Medulla oblongata (tissue), 1 donor: ENCODE results near the gene HOXA3.
A peak's percentile ranks its signal among the peaks of the same experiment; 100 is the strongest.

ENCODE experiments used
- DNase-seq: peaks from one replicate; pipeline ENCODE4 v3.0.0-alpha.2; 2015; ENCODE audit errors: extremely low spot score

The HOXA3 gene

GRCh38 chr7:27155816-27156507, 3.6 kb upstream of the HOXA3 start:
- peak; percentile 40 for DNase-seq

GRCh38 chr7:27154901-27155815, 2.8 kb upstream of the HOXA3 start:
- no peak for DNase-seq

- DNase-seq = no peak
Measured at GRCh38 chr7:27154369-27154768, 2.0 kb upstream of the HOXA3 start.

DNA sequence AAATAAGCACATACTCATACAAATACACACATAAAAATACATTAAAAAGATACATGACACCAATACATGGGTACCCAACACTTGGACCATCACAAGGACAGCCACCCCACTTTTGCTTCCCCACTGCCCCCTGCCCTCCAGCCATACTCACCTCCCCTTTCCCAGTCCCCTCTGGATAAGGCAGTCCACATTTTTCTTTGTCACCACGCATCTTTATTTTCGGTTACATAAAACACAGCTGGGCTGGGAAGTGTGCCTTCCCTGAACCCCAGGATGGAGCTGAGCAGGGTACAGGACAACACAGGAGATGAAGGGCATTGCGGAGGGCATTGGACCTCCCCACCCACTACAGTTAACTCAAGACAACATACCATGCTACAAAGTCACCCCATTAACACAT, 1.1 kb upstream of the HOXA3 start:
- no peak for DNase-seq

GRCh38 chr7:27152816-27153442, 546 bp upstream of the HOXA3 start:
- DNase-seq = no peak

- no peak for DNase-seq
Measured at GRCh38 chr7:27151341-27151930, 947 bp downstream of the HOXA3 start.

DNA sequence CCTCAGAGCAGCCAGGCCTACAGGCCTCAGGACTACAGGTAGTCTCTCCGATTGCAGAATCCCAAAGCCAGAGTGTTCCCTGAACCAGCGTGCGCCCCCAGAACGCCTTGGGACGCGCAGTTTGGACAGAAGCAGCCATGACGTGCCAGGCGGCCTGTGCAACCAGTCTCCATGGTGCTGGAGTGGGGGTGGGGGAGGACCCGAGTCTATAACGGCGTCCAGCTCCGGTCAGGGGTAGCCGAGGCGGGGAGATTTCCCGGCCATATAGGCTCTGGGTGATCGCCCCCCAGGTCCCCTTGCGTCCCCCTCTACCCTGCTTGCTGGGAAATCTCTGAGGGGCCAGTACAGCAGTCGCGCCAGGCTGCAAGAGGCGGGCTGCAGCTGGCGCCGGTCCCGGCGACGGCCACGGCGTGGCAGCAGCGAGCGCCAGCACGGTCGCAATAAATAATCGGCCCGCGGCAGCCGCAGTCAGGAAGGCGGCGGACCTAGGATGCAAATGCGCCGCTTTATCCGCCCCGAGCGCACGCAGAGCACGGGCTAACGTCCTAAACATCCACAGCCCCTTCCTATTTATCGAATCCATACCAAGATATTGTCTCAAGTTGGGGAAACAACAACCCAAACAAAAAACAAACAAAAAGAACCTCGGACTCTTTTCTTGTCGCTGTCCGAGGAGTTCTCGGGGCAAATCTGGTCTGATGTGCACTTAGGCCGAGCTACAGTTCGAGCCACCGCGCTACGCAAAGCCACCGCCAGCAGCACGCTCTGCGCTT, 1.6 kb downstream of the HOXA3 start:
- DNase-seq = peak; percentile 84

- no peak for DNase-seq
Measured at GRCh38 chr7:27149842-27150567, 2.4 kb downstream of the HOXA3 start.

DNA sequence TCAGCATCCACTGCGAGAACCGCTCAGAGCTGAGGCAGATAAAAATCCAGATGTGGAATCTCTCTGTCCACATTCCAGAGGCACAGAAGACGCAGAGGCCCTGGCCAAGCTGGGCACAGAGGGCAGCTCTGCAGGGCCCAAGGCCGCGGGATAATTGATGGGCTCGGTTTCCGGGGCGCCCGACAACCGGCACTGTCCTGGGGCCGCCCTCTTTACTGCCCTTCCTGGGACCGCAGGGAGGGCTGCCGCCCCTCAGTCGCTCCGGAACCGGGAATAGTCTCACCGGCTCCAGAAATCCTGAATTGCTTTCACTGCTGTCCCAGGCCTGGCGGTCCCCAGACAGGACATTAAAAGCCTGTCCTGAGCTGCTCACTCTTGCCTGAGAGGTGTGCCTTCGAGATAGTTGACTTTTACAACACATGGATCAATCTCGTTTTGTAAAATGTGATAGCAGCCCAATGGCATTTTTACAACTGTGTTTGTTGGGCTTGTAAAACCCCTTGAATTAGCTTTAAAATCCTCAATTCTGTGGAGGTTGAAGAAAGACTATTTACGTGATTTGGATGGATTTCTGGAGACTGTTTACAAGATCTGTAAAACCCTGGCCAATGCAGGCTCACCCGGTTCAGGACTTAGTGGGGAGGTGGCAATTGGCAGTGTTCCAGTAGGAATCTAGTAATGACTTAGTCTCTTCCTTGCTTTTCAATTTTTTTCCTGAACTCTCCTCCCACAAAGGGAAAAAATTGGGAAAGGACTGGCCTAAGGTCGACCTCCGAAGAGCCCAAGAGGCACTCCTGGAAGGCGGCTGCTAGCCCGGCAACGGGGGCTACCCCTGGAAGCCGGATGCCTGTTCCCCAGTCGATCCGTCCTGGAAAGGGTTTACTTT, 3.4 kb downstream of the HOXA3 start:
- DNase-seq = no peak

DNA sequence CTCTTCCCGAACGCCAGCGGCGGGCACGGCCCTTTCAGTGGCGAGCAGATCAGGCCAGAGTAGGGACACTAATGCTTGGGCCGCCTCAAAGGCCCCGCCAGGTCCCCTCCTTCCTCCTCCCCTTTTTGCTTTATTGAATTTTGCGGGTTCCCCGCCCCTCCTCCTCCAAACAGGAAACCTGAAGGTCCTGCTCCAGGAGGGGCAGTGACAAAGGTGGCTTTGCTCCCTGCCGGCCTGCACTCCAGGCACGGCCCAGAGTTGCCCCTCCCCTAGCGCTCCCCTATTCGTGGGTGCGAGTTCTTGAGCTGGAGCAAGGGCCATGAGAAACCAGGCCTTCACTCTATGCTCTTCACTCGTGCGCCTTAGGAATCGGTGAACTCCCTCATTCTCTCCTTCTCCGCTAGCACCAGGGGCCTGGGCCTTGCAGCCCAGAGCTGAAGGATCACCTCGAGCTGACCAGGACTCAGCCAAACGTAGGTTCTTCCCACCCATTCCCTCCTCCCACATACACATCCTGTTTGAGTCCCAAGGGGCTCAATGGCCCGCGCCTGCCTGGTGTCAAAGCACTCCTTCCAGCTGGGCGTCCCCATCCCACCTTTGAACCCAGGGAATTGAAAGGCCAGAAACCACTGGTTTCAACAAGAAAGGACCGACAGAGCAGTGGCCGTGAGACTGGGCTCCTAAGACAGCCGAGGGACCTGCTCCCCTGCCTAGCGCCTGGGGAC, 4.2 kb downstream of the HOXA3 start:
- no peak for DNase-seq

- DNase-seq = peak; percentile 70
Measured at GRCh38 chr7:27147199-27148030, 5.0 kb downstream of the HOXA3 start, which contains the start of gene HOXA6. HOXA6 (minus strand) TSS chr7:27147774; CDS start chr7:27147749, 25 bp downstream.

DNA sequence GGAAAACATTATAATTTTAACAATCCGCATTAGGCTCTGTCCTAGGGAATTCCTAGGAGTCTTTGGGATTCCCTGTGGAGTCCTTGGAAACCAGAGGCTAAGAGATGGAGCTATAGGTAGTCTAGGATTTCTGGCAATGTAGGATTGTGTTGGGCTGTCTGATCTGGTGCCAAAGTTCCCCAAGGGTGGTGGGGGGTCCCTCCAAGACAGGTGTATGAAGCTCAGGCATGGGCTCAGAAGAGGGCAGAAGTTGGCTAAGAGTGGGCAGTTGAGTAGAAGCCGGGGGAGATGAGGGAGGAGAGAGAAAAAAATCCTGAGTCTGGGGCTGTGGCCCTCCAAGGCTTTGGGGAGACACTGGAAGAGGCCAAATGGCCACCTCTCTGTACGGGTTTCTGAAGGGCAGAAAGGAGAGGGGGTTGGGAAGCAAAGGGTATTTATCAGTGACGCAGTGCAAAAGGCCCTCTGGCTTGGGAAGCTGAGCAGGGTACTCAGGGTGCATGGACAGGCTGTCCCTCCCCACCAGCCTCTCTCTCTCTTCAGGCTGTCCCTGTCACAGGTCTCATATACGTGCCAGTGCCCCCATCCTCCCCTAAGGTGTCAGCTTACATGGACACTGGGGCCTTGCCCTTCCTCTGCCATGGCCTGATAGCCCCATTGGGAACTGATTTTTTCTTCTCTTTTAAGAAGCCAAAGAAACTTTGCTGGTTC, 5.7 kb downstream of the HOXA3 start:
- DNase-seq = no peak

DNA sequence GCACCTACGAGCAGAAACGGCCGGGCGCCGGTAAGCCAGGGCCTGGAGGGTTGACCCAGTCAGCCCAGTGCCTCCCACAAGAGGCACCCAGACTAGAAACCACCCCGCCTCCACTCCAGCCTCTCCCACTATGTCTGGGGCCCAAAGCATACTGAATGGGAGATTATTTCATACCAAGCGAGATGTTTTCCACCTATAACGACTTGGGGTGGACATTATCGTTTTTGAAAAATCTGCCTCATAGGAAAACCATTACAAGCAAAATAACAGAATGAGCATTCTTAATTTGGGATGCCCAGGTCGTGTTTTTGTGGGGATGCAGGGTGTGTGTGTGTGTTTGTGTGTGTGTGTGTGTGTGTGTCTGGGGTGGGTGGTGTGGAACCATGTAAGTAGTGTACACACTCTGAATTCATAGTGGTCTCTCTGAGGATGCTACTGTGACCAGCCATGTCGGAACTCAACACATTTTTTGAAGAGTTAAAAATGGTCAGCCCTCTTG, 6.4 kb downstream of the HOXA3 start:
- DNase-seq = no peak

DNA sequence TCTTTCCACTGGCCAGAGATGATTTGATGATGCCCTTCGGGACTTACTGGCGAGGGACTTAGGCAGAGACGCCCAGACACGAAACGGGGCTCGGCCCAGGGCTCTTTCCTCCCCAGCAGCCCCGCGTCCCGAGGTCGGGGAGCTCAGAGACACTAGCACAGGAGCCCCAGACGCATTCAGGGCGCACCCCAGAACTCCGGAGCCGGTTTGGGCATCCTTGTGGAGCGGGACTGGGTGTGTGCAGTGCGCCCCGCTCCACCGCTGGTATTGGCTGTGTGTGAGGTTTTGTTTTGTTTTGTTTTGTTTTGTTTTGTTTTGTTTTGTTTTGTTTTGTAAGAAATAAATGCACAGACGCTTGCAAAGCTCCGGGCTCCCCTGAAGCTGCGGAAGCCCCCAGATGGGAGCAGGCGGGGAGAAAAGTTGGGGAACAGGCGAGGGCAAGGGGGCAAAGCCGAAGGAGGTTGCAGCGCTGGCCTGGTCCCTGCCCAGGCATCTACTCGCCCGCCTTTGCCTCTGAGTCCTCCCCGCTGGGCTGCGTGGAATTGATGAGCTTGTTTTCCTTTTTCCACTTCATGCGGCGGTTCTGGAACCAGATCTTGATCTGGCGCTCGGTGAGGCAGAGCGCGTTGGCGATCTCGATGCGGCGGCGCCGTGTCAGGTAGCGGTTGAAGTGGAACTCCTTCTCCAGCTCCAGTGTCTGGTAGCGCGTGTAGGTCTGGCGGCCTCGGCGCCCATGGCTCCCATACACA, 7.0 kb downstream of the HOXA3 start:
- DNase-seq = no peak

DNA sequence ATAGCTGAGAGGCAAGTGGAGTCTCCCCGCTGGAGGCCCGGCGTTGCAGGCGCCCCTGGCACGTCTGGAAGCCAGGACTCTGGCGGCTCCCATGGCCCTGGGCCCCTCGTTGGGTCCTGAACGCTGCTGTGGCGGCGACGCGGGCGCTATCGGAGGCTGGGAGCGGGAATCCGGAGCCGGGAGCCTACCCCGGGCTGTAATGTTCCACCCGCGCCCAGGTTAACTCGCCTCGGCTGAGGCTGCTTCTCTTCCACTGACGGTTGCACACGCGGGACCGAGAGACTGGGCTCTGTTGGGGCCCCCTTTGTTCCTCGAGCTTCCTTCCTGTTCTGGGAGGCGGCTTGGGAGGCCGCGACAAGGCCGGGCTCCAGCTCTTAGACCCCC, 7.6 kb downstream of the HOXA3 start:
- no peak for DNase-seq

GRCh38 chr7:27143950-27144780, 8.2 kb downstream of the HOXA3 start:
- no peak for DNase-seq
